Measurements from ENCODE around the gene NKIRAS2. TPM values are rescaled to one million over a fixed set of nuclear protein-coding genes. Genes with fewer than 3 reads are reported as not detected.
A peak's percentile ranks its signal among the peaks of the same experiment; 100 is the strongest.

Gene NKIRAS2
- total and polyA plus RNA-seq, 2 of the 13 experiments (the other 11 are each of a cell fraction or from before 2014, with no cell fraction given): 27.9 to 42.0 TPM

DNA sequence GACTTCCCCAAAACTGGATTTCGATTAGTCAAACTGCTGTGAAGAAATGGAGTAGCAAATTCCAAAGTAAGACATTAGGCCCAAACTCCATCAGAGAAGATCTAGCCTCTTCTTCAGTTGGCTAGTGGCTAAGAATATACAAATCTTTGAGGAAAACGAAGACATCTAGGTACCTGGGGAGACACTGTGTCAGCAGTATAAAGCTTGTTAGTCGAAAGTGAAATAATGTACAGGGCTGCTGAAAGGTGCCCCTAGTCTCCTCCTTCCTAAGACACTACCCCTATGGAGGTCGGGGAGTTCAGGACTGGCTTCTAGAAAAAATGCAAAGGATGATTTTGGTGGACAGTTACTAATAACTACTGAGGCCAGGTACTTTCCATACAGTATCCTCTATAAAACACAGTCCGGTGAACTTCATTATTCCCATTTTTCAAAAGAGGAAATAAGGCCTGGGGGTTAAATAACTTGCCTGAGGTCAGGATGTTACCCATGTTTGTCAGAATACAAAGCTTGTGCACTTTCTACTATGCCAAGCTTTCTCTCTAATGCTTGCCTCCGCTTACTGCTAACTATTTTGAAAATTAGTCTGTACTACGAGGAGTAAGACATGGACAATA, 17.6 kb upstream of the NKIRAS2 start:
- H3K4me3 ChIP-seq (replicated peaks in 1 of 3; ENCODE audit: insufficient read depth in 1 of 3, low read depth in 2 of 3, low read length in 3 of 3): peak overlapping the region in 1 of 3 experiments; percentile 35; a peak in 1 of 6 replicates
- no peaks in the 10 kb centered on the region for H3K9me3 ChIP-seq (ENCODE audit: low read length)
- H3K4me1 ChIP-seq (ENCODE audit: insufficient read depth, low read length): peaks cover 42% of the 10 kb centered on the region
- intact Hi-C loops (cut with micrococcal nuclease; ENCODE audit: unreplicated experiment) (loop anchor here (2.0 kb wide), 1 partner anchor 15 kb away; the partner anchor contains the start of gene DNAJC7), in situ Hi-C loops (cut with HindIII; ENCODE audit: extremely low pct_ligation_motif_present, low pct_unique_long_range_greater_than_20kb) (no loop called here)
- ATAC-seq (peak; percentile 35), FAIRE-seq (no peak), DNase-seq (ENCODE audit: low spot score) (no peak)
- peaks cover 12% of the 10 kb centered on the region for H4K20me1 ChIP-seq (ENCODE audit: insufficient read depth, low read length)
- peaks cover 22 to 45% of the 10 kb centered on the region in 2 experiments for H3K36me3 ChIP-seq (replicated peaks in 1 of 2; ENCODE audit: control insufficient read depth in 1 of 2, insufficient read depth in 2 of 2, low read length in 2 of 2)
- ChIA-PET CTCF (ENCODE audit: low intra/inter-chr PET ratio, low total read pairs) (no interaction called here), POLR2A (interaction anchor here (0.6 to 9.0 kb wide), 19 partner anchors 10 to 314 kb away, joined by 3 to 183 read pairs (median 5); partner anchors contain the start of genes CNP, DNAJC7, EIF1 and NKIRAS2)
- no peak overlapping the region for H2AFZ ChIP-seq (ENCODE audit: low read length)
- TF ChIP-seq, protein P1, sequence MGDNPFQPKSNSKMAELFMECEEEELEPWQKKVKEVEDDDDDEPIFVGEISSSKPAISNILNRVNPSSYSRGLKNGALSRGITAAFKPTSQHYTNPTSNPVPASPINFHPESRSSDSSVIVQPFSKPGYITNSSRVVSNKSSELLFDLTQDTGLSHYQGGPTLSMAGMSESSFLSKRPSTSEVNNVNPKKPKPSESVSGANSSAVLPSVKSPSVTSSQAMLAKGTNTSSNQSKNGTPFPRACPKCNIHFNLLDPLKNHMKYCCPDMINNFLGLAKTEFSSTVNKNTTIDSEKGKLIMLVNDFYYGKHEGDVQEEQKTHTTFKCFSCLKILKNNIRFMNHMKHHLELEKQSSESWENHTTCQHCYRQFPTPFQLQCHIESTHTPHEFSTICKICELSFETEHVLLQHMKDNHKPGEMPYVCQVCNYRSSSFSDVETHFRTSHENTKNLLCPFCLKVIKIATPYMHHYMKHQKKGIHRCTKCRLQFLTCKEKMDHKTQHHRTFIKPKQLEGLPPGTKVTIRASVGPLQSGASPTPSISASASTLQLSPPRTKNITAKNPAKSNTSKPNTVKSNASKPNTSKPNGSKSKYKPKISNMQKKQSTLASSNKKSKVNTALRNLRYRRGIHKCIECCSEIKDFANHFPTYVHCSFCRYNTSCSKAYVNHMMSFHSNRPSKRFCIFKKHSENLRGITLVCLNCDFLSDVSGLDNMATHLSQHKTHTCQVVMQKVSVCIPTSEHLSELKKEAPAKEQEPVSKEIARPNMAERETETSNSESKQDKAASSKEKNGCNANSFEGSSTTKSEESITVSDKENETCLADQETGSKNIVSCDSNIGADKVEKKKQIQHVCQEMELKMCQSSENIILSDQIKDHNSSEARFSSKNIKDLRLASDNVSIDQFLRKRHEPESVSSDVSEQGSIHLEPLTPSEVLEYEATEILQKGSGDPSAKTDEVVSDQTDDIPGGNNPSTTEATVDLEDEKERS (CRISPR knock-in tag; IDR thresholded peaks at IDR 0.05): peak; percentile 27; the same call in 1 of the 2 replicates
- TF ChIP-seq ZNF547 (CRISPR knock-in tag; IDR thresholded peaks at IDR 0.05) (0 out of 2 replicates have a peak, but pooled peaks have one; percentile 23), RBM22 (optimal IDR thresholded peaks at IDR 0.05; ENCODE audit: low read length) (peak; percentile 53), RARA (CRISPR knock-in tag; IDR thresholded peaks at IDR 0.05) (no peak), CCAR2 (optimal IDR thresholded peaks at IDR 0.05; ENCODE audit: low read depth, low read length) (no peak), ZNF180 (CRISPR knock-in tag; IDR thresholded peaks at IDR 0.05; ENCODE audit: borderline replicate concordance, low read depth) (no peak), NR2F1 (CRISPR knock-in tag; IDR thresholded peaks at IDR 0.05) (peak in 1 of 2 experiments; percentile 29; a peak in 1 of 4 replicates)
- TF ChIP-seq, protein P2, sequence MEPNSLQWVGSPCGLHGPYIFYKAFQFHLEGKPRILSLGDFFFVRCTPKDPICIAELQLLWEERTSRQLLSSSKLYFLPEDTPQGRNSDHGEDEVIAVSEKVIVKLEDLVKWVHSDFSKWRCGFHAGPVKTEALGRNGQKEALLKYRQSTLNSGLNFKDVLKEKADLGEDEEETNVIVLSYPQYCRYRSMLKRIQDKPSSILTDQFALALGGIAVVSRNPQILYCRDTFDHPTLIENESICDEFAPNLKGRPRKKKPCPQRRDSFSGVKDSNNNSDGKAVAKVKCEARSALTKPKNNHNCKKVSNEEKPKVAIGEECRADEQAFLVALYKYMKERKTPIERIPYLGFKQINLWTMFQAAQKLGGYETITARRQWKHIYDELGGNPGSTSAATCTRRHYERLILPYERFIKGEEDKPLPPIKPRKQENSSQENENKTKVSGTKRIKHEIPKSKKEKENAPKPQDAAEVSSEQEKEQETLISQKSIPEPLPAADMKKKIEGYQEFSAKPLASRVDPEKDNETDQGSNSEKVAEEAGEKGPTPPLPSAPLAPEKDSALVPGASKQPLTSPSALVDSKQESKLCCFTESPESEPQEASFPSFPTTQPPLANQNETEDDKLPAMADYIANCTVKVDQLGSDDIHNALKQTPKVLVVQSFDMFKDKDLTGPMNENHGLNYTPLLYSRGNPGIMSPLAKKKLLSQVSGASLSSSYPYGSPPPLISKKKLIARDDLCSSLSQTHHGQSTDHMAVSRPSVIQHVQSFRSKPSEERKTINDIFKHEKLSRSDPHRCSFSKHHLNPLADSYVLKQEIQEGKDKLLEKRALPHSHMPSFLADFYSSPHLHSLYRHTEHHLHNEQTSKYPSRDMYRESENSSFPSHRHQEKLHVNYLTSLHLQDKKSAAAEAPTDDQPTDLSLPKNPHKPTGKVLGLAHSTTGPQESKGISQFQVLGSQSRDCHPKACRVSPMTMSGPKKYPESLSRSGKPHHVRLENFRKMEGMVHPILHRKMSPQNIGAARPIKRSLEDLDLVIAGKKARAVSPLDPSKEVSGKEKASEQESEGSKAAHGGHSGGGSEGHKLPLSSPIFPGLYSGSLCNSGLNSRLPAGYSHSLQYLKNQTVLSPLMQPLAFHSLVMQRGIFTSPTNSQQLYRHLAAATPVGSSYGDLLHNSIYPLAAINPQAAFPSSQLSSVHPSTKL (CRISPR knock-in tag; IDR thresholded peaks at IDR 0.05): no peak
- BruUV-seq (replicated peaks): no TSS peak
- H3K27me3 ChIP-seq (ENCODE audit: control insufficient read depth in 1 of 2, insufficient read depth in 2 of 2, low read length in 2 of 2): no peaks in the 10 kb centered on the region
- WGBS (ENCODE audit: low lambda C conversion rate): 92% methylated on average over 7 of the region's 7 CpGs
- no peak overlapping the region; the same call in 1 of the 2 replicates for H3K9ac ChIP-seq (ENCODE audit: insufficient read depth, low read depth, low read length)
- peaks cover 66% of the 10 kb centered on the region for H3K79me2 ChIP-seq (ENCODE audit: insufficient read depth, low read length)
- H3K27ac ChIP-seq (ENCODE audit: extremely low read length, insufficient read depth, low read length): peak overlapping the region; percentile 77
- H3K4me2 ChIP-seq (ENCODE audit: low read depth, low read length): peak overlapping the region; percentile 67

Measured in HepG2 (cell line).